Measurements from ENCODE around the gene ESRP2. TPM values are rescaled to one million over a fixed set of nuclear protein-coding genes. Genes with fewer than 3 reads are reported as not detected.
A peak's percentile ranks its signal among the peaks of the same experiment; 100 is the strongest.

Gene ESRP2
- total RNA-seq, 1 experiment from 2014 or later, result 27.0 TPM

- Histone ChIP-seq H3K9me3 (ENCODE audit: control insufficient read depth, insufficient read depth, low read depth, low read length) (no peaks in the 10 kb centered on the region), H3K36me3 (ENCODE audit: control insufficient read depth, insufficient read depth, low read length) (no peaks in the 10 kb centered on the region; the same call in 1 of the 2 replicates), H3K27me3 (ENCODE audit: control insufficient read depth, insufficient read depth, low read length) (no peaks in the 10 kb centered on the region), H3K4me1 (ENCODE audit: control insufficient read depth, insufficient read depth, low read length) (peaks cover 8% of the 10 kb centered on the region), H3K27ac (ENCODE audit: low read length) (no peak overlapping the region), H3K4me3 (ENCODE audit: low read depth in 2 of 2, low read length in 2 of 2) (no peak overlapping the region)
- in situ Hi-C loops (cut with HindIII; ENCODE audit: low pct_unique_long_range_greater_than_20kb, low sequenced_read_pairs), result no loop called here
- TF ChIP-seq CTCF (IDR thresholded peaks at IDR 0.05) (no peak), SIN3A (IDR thresholded peaks at IDR 0.05; ENCODE audit: borderline replicate concordance, insufficient read depth, low read depth, low read length) (no peak), POLR2AphosphoS5 (IDR thresholded peaks at IDR 0.05; ENCODE audit: low read depth, low read length) (no peak), TCF7L2 (IDR thresholded peaks at IDR 0.05; ENCODE audit: low read depth, low read length) (no peak), REST (IDR thresholded peaks at IDR 0.05; ENCODE audit: insufficient read depth in 1 of 2, low read depth in 2 of 2, low read length in 1 of 2) (no peak)
- no peak for ATAC-seq
- DNase-seq (ENCODE audit: low read depth, low spot score), result no peak
- ChIA-PET POLR2A (interaction anchor here (0.5 kb wide), 1 partner anchor 95 kb away, joined by 5 read pairs; no protein-coding TSS in a partner anchor), CTCF (interaction anchor here (0.6 kb wide), 1 partner anchor 81 kb away, joined by 5 read pairs; no protein-coding TSS in a partner anchor)
- intact Hi-C loops (cut with micrococcal nuclease; ENCODE audit: unreplicated experiment), result no loop called here
- BruUV-seq (replicated peaks), result TSS peak; percentile 51
Observed at GRCh38 chr16:68233085-68233834, 2.7 kb downstream of the ESRP2 start.

- ChIA-PET CTCF (interaction anchor here (0.6 kb wide), 1 partner anchor 80 kb away, joined by 5 read pairs; no protein-coding TSS in a partner anchor), POLR2A (no interaction called here)
Observed at GRCh38 chr16:68232335-68232734, 3.6 kb downstream of the ESRP2 start.

More at GRCh38 chr16:68232335-68232734, 3.6 kb downstream of the ESRP2 start:
- intact Hi-C loops (cut with micrococcal nuclease; ENCODE audit: unreplicated experiment), result no loop called here
- BruUV-seq (replicated peaks), result no TSS peak
- in situ Hi-C loops (cut with HindIII; ENCODE audit: low pct_unique_long_range_greater_than_20kb, low sequenced_read_pairs), result no loop called here
- ATAC-seq (no peak), DNase-seq (ENCODE audit: low read depth, low spot score) (no peak)
- no peaks in the 10 kb centered on the region for H3K9me3 ChIP-seq (ENCODE audit: control insufficient read depth, insufficient read depth, low read depth, low read length)
- H3K27me3 ChIP-seq (ENCODE audit: control insufficient read depth, insufficient read depth, low read length), result no peaks in the 10 kb centered on the region
- no peak overlapping the region for H3K4me3 ChIP-seq (ENCODE audit: low read depth in 2 of 2, low read length in 2 of 2)
- TF ChIP-seq TCF7L2 (IDR thresholded peaks at IDR 0.05; ENCODE audit: low read depth, low read length) (no peak), CTCF (IDR thresholded peaks at IDR 0.05) (no peak), POLR2AphosphoS5 (IDR thresholded peaks at IDR 0.05; ENCODE audit: low read depth, low read length) (no peak), REST (IDR thresholded peaks at IDR 0.05; ENCODE audit: insufficient read depth in 1 of 2, low read depth in 2 of 2, low read length in 1 of 2) (no peak), SIN3A (IDR thresholded peaks at IDR 0.05; ENCODE audit: borderline replicate concordance, insufficient read depth, low read depth, low read length) (no peak)
- H3K4me1 ChIP-seq (ENCODE audit: control insufficient read depth, insufficient read depth, low read length), result peaks cover 13% of the 10 kb centered on the region
- no peak overlapping the region for H3K27ac ChIP-seq (ENCODE audit: low read length)
- H3K36me3 ChIP-seq (ENCODE audit: control insufficient read depth, insufficient read depth, low read length), result no peaks in the 10 kb centered on the region; the same call in 1 of the 2 replicates
